HG03139 (cell line): ENCODE measurements around the gene WEE2.
"Not testable (repeated sequence)": the region's sequence is repeated elsewhere in the genome, so short reads cannot be mapped to it uniquely, and the experiment has no call there.

Experiments
- ATAC-seq: cut with Tn5 transposase; IDR thresholded peaks from one replicate; pipeline ENCODE4 v1.9.1; 2021; ENCODE audit not compliant: unreplicated experiment

The WEE2 gene

GRCh38 chr7:141712603-141713255 is 4.6 kb downstream of the WEE2 start:
- no peak for ATAC-seq

GRCh38 chr7:141713890-141714289 is 5.7 kb downstream of the WEE2 start:
- no peak for ATAC-seq

GRCh38 chr7:141714571-141714970 is 6.4 kb downstream of the WEE2 start:
- no peak for ATAC-seq

GRCh38 chr7:141715018-141715417 is 6.9 kb downstream of the WEE2 start:
- no peak for ATAC-seq

GRCh38 chr7:141715794-141716689 is 7.9 kb downstream of the WEE2 start:
- ATAC-seq = no peak

- ATAC-seq = no peak
These were observed 9.3 kb downstream of the WEE2 start for GRCh38 chr7:141717450-141717849.

GRCh38 chr7:141722529-141722928 is 14.4 kb downstream of the WEE2 start:
- ATAC-seq = no peak

- ATAC-seq = no peak
These were observed 20.9 kb downstream of the WEE2 start for GRCh38 chr7:141729020-141729419.

- ATAC-seq = no peak
These were observed 23.5 kb downstream of the WEE2 start for GRCh38 chr7:141731476-141732149.

- ATAC-seq = no peak
These were observed 29.1 kb downstream of the WEE2 start for GRCh38 chr7:141737118-141737835.

GRCh38 chr7:141737836-141738591 is 29.9 kb downstream of the WEE2 start, which contains the start of gene SSBP1:
SSBP1 (plus strand) TSS chr7:141738358; CDS start chr7:141739167, 809 bp downstream.
- ATAC-seq = peak; percentile 84

- no peak for ATAC-seq
These were observed 30.4 kb downstream of the WEE2 start for GRCh38 chr7:141738592-141739013.

GRCh38 chr7:141739250-141739649 is 31.1 kb downstream of the WEE2 start:
- no peak for ATAC-seq

GRCh38 chr7:141742229-141742628 is 34.1 kb downstream of the WEE2 start:
- ATAC-seq = no peak

GRCh38 chr7:141744131-141744530 is 36.0 kb downstream of the WEE2 start:
- ATAC-seq = no peak

- ATAC-seq = no peak
These were observed 40.2 kb downstream of the WEE2 start for GRCh38 chr7:141748396-141748795.

GRCh38 chr7:141751904-141752303 is 43.8 kb downstream of the WEE2 start:
- not testable (repeated sequence) for ATAC-seq

GRCh38 chr7:141752634-141753033 is 44.5 kb downstream of the WEE2 start:
- ATAC-seq = no peak

- no peak for ATAC-seq
These were observed 46.8 kb downstream of the WEE2 start for GRCh38 chr7:141754939-141755338.

GRCh38 chr7:141763797-141764196 is 55.6 kb downstream of the WEE2 start, which contains the start of gene TAS2R3:
TAS2R3 (plus strand) TSS chr7:141764097; CDS start chr7:141764159, 62 bp downstream.
- ATAC-seq = no peak
